ENCODE results near the gene ZNF618.

DNA sequence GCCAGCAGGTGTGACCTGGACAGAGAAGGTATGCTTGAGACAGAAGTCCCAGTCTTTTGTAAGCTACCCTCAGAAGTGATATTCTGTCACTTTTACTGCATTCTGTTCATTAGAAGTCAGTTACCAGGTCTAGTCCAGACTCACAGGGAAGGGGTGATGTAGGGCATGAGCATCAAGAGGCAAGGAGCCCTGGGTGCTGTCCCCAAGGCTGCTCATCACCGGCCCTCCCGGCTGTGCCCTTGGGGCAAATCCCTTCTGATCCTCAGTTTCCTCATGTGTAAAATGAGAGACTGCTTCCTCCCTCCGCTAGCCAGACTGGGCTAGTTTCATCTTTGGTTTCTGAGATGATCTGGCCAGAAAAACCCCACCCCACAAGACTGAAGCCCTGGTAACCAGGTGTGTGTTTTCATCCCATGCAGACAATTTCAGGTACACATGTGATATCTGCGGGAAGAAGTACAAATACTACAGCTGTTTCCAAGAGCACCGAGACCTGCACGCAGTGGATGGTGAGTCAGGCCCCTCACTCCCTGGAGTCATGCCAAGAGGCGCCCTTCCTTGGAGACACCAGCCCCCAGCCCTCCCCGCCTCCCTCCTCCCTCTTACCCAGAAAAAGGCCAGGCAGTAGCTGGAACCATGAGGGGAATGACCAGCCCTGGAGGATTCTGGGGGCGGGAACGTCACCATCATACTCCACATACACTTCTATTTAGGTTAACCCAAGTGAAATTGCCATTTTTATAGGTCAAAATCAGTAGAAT lies 131.0 kb downstream of the ZNF618 start:
- no peak for TF ChIP-seq POLR2A (IDR thresholded peaks at IDR 0.05)
- no peak for TF ChIP-seq EP300 (IDR thresholded peaks at IDR 0.05)

All from ovary (tissue), 1 donor.